A549 (cell line): Measurements from ENCODE around the gene PDCD4. TPM values are rescaled to one million over a fixed set of nuclear protein-coding genes. Genes with fewer than 3 reads are reported as not detected.

Source experiments
- ATAC-seq, 2 experiments: fragments of 200-7000 bp in 1 of 2; fragments of >200 bp in 1 of 2; cut with Nextera tagmentation in 1 of 2; cut with Tn5 transposase in 1 of 2; 3 replicates each; pipeline versions ENCODE4 v1.8.0 to v1.9.1; 2018 to 2020; ENCODE audit warnings: mild to moderate bottlenecking in 1 of 2, moderate library complexity in 1 of 2
- CTCF ChIA-PET: fragments of 300-600 bp; sonication (Branson Sonifier 250); formaldehyde crosslinking; extraction: SDS; loops from one replicate; lab custom pipeline; 2021; ENCODE audit warnings: antibody characterized with exemption, inconsistent platforms; lab: Yijun Ruan, JAX
- POLR2A ChIA-PET: fragments of 350-600 bp; formaldehyde crosslinking; extraction: SDS; loops from one replicate; lab custom pipeline; 2021; ENCODE audit warnings: antibody characterized with exemption, inconsistent platforms; lab: Yijun Ruan, JAX
- DNase-seq, 2 experiments: peaks; one replicate each; pipeline versions ENCODE4 v3.0.0 to v3.0.0-alpha.2; 2011 to 2016; ENCODE audit warnings: low read depth in 1 of 2, low spot score in 1 of 2
- FAIRE-seq: peaks from 2 replicates; lab custom pipeline; 2011; peaks lifted over from hg19 to GRCh38; lab: Jason Lieb, UNC
- H3K27ac ChIP-seq, 2 experiments: fragments of >200 bp; sonication (Bioruptor Twin); formaldehyde crosslinking; 3 replicates each; pipeline ENCODE4 v1.5.1; 2016 to 2017
- H3K4me1 ChIP-seq: fragments of >200 bp; sonication (Bioruptor Twin); formaldehyde crosslinking; 3 replicates; pipeline ENCODE4 v1.6.1; 2016
- H3K4me2 ChIP-seq: fragments of >200 bp; sonication (Bioruptor Twin); formaldehyde crosslinking; 3 replicates; pipeline ENCODE4 v1.6.1; 2016
- H3K4me3 ChIP-seq: fragments of >200 bp; sonication (Bioruptor Twin); formaldehyde crosslinking; 3 replicates; pipeline ENCODE4 v1.5.1; 2016
- H3K9me3 ChIP-seq: fragments of >200 bp; sonication (Bioruptor Twin); formaldehyde crosslinking; 3 replicates; pipeline ENCODE4 v1.6.1; 2016
- CBX8 ChIP-seq: fragments of 200-600 bp; sonication (generic); IDR thresholded peaks from 2 replicates; pipeline ENCODE4 v1.6.1; 2016
- CEBPB ChIP-seq, 2 experiments: fragments of >200 bp in 1 of 2; sonication (Bioruptor Twin) in 1 of 2; formaldehyde crosslinking in 1 of 2; IDR thresholded peaks; 2 replicates each; pipeline ENCODE4 v1.6.1; 2012 to 2016
- E2F6 ChIP-seq: IDR thresholded peaks from 2 replicates; pipeline ENCODE4 v1.6.1; 2012; ENCODE audit warnings: low read depth, borderline replicate concordance
- EHMT2 ChIP-seq: fragments of 200-600 bp; sonication (generic); IDR thresholded peaks from 2 replicates; pipeline ENCODE4 v1.6.1; 2016; ENCODE audit warnings: antibody characterized with exemption, low read depth, mild to moderate bottlenecking, moderate library complexity
- FOSB ChIP-seq: fragments of 250-450 bp; sonication (Bioruptor Pico); IDR thresholded peaks from 2 replicates; pipeline ENCODE4 v1.5.0; 2020; ENCODE audit warnings: mild to moderate bottlenecking, moderate library complexity
- FOSL2 ChIP-seq, 2 experiments: fragments of 450-650 bp in 1 of 2; fragments of >200 bp in 1 of 2; sonication (Bioruptor Twin) in 1 of 2; formaldehyde crosslinking; IDR thresholded peaks; 2 replicates each; pipeline versions ENCODE4 v1.5.0 to v1.6.1; 2016 to 2020; ENCODE audit warnings: mild to moderate bottlenecking in 1 of 2, moderate library complexity in 1 of 2
- FOXS1 ChIP-seq: fragments of 250-450 bp; sonication (Bioruptor Pico); IDR thresholded peaks from 2 replicates; pipeline ENCODE4 v1.5.0; 2020; ENCODE audit warnings: mild to moderate bottlenecking, moderate library complexity
- HES2 ChIP-seq: fragments of >200 bp; sonication (Bioruptor Twin); formaldehyde crosslinking; IDR thresholded peaks from 2 replicates; pipeline ENCODE4 v1.6.1; 2016
- HEYL ChIP-seq: fragments of 250-450 bp; sonication (Bioruptor Pico); IDR thresholded peaks from 2 replicates; pipeline ENCODE4 v1.8.0; 2021; ENCODE audit warnings: mild to moderate bottlenecking, moderate library complexity
- HOXB13 ChIP-seq: fragments of 250-450 bp; sonication (Bioruptor Pico); IDR thresholded peaks from 2 replicates; pipeline ENCODE4 v1.5.0; 2020; ENCODE audit warnings: low read depth, mild to moderate bottlenecking, moderate library complexity
- HOXB5 ChIP-seq: fragments of 250-450 bp; sonication (Bioruptor Pico); IDR thresholded peaks from 2 replicates; pipeline ENCODE4 v1.5.0; 2020; ENCODE audit warnings: mild to moderate bottlenecking, moderate library complexity
- JUNB ChIP-seq: fragments of >200 bp; sonication (Bioruptor Twin); formaldehyde crosslinking; IDR thresholded peaks from 2 replicates; pipeline ENCODE4 v1.6.1; 2016
- PHF8 ChIP-seq: fragments of 200-600 bp; sonication (generic); IDR thresholded peaks from 2 replicates; pipeline ENCODE4 v1.6.1; 2016; ENCODE audit warnings: low read depth, mild to moderate bottlenecking, antibody characterized with exemption, moderate library complexity, borderline replicate concordance
- POLR2A ChIP-seq: IDR thresholded peaks from 2 replicates; pipeline ENCODE4 v1.6.1; 2012; ENCODE audit warnings: mild to moderate bottlenecking, low read length
- POLR2AphosphoS2 ChIP-seq: conservative IDR thresholded peaks from 2 replicates; pipeline ENCODE4 v1.6.1; 2012; ENCODE audit warnings: low read length, improper control_type of control experiment, inconsistent platforms
- RAD21 ChIP-seq, 2 experiments: fragments of >200 bp in 1 of 2; sonication (Bioruptor Twin) in 1 of 2; formaldehyde crosslinking in 1 of 2; IDR thresholded peaks in 1 of 2; conservative IDR thresholded peaks in 1 of 2; 2 replicates in 1 of 2; 3 replicates in 1 of 2; pipeline ENCODE4 v1.6.1; 2012 to 2018; ENCODE audit warnings: inconsistent platforms in 1 of 2
- REST ChIP-seq: fragments of 200-600 bp; sonication (generic); IDR thresholded peaks from 2 replicates; pipeline ENCODE4 v1.6.1; 2016; ENCODE audit warnings: antibody characterized with exemption, mild to moderate bottlenecking, moderate library complexity
- RNF2 ChIP-seq: fragments of 200-600 bp; sonication (generic); IDR thresholded peaks from 2 replicates; pipeline ENCODE4 v1.6.1; 2016; ENCODE audit warnings: low read depth, mild to moderate bottlenecking, antibody characterized with exemption, moderate library complexity, borderline replicate concordance
- SMC3 ChIP-seq: fragments of >200 bp; sonication (Bioruptor Twin); formaldehyde crosslinking; IDR thresholded peaks from 3 replicates; pipeline ENCODE4 v1.6.1; 2018; ENCODE audit warnings: inconsistent platforms
- WGBS: methylation state at CpG from one replicate; pipeline ENCODE4 v1.1.6; 2017; ENCODE audit errors: missing lambda C conversion rate; 5-methylcytosine and 5-hydroxymethylcytosine counted together
- polyA plus RNA-seq, 4 experiments: library from polyadenylated mRNA; depleted of rRNA in 3 of 4; stranded (reverse); fragments of >200 nt; fragmentation: RNase III in 1 of 4; extraction: RNeasy Plus Mini Kit Qiagen cat#74134 plus additional on column Dnase treatment in 1 of 4; gene quantifications; 2 replicates in 3 of 4; 3 replicates in 1 of 4; pipeline ENCODE4 v1.2.3, GENCODE V29; 2011 to 2017
- TF ChIP-seq, protein P1 (sequence below): fragments of 150-350 bp; IDR thresholded peaks from 2 replicates; pipeline ENCODE4 v1.6.1; 2014; ENCODE audit warnings: low read depth, mild to moderate bottlenecking, low read length
- TF ChIP-seq, protein P2 (sequence below): IDR thresholded peaks from 2 replicates; pipeline ENCODE4 v1.6.1; 2012
- TF ChIP-seq, protein P3 (sequence below): fragments of >200 bp; sonication (Bioruptor Twin); formaldehyde crosslinking; IDR thresholded peaks from 3 replicates; pipeline ENCODE4 v1.5.1; 2016

The PDCD4 gene
- polyA plus RNA-seq, 2 of the 4 experiments (the other 2 are of a cell fraction): 42.7 to 71.4 TPM

DNA sequence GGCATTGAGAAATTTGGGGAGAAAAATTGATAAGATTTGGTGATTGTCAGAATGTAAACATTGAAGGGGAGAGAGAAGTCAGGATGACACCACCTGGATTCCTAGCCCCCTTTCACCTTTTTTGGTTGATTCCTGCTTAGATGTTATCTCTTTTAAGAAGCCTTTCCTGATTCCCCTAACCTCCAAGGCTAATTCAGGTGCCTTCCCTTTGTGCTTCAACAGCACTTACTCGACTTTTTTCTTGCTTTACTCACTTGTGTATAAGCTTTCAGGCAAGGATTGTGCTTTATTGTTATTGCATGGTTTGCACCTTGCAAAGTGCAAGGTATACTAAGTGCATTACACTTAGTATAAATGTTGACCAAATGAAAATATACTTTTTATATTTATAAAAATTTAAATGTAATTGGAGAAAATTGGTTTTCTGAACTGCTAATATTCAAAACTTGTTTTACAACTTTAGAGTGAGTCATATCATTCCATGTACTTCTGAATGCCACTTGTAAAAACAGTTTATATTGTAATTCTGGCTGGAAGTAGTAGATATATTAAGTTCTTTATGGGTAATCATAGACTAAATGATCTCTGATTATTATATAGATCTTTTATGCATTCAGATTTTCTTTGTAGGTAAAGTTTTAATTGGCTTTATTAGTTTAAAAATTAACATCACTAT is 60.9 kb downstream of the PDCD4 start:
- POLR2A ChIA-PET: no interaction called here
- H3K4me2 ChIP-seq: no peak overlapping the region
- no peak for ATAC-seq

DNA sequence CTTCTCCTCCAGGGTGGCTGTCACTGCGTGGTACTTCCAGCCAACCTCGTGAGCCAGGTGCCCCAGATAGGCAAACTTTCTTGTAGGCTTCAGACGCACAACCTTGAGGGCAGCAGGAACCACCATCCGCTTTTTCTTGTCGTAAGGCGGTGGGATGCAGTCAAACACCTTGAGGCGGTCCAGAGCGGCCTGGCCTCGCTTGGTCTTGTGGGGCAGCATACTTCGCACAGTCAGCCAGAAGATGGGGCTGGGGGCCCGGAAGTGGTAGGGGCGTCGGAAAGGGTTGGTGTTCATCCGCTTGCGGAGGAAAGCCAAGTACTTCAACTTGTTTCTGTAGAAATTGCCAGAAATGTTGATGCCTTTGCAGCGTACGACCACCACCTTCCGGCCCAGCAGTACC is 65.0 kb downstream of the PDCD4 start:
- ATAC-seq: no peak
- 93% methylated on average over 18 of the region's 18 CpGs for WGBS
- DNase-seq: no peak
- POLR2A ChIA-PET: no interaction called here
- peaks cover 3% of the 10 kb centered on the region; the same call in 1 of the 3 replicates for H3K4me1 ChIP-seq
- H3K4me2 ChIP-seq: no peak overlapping the region
- no peak overlapping the region for H3K4me3 ChIP-seq
- FAIRE-seq: no peak
- H3K27ac ChIP-seq: no peak overlapping the region
- no peaks in the 10 kb centered on the region for H3K9me3 ChIP-seq
- CTCF ChIA-PET: no interaction called here
- TF ChIP-seq FOSB (CRISPR knock-in tag): no peak
- no peak for TF ChIP-seq HEYL (CRISPR knock-in tag)
- no peak for TF ChIP-seq E2F6
- no peak for TF ChIP-seq RNF2
- no peak for TF ChIP-seq HES2
- no peak for TF ChIP-seq CEBPB (IDR thresholded peaks at IDR 0.05)
- no peak for TF ChIP-seq PHF8
- TF ChIP-seq HOXB13 (CRISPR knock-in tag): no peak
- TF ChIP-seq, protein P1, sequence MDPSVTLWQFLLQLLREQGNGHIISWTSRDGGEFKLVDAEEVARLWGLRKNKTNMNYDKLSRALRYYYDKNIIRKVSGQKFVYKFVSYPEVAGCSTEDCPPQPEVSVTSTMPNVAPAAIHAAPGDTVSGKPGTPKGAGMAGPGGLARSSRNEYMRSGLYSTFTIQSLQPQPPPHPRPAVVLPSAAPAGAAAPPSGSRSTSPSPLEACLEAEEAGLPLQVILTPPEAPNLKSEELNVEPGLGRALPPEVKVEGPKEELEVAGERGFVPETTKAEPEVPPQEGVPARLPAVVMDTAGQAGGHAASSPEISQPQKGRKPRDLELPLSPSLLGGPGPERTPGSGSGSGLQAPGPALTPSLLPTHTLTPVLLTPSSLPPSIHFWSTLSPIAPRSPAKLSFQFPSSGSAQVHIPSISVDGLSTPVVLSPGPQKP: no peak
- TF ChIP-seq JUNB: no peak
- no peak for TF ChIP-seq RAD21 (conservative IDR thresholded peaks at IDR 0.05 in 1 of 2, IDR thresholded peaks at IDR 0.05 in 1 of 2)

More for the DNA sequence above, 60.9 kb downstream of the PDCD4 start:
- H3K4me1 ChIP-seq: peaks cover 3% of the 10 kb centered on the region; the same call in 1 of the 3 replicates
- no peak for DNase-seq
- WGBS: 34% methylated on average over 1 of the region's 1 CpG
- TF ChIP-seq FOSL2 (IDR thresholded peaks at IDR 0.05): no peak
- no peak for TF ChIP-seq FOSL2 (CRISPR knock-in tag; IDR thresholded peaks at IDR 0.05)
- TF ChIP-seq RNF2: no peak
- TF ChIP-seq SMC3: no peak
- no peak for TF ChIP-seq RAD21 (conservative IDR thresholded peaks at IDR 0.05 in 1 of 2, IDR thresholded peaks at IDR 0.05 in 1 of 2)
- TF ChIP-seq POLR2AphosphoS2: no peak
- TF ChIP-seq POLR2A: no peak
- TF ChIP-seq REST: no peak
- no peak for TF ChIP-seq FOXS1 (CRISPR knock-in tag)
- TF ChIP-seq HOXB13 (CRISPR knock-in tag): no peak
- no peak for TF ChIP-seq CBX8
- TF ChIP-seq, protein P2, sequence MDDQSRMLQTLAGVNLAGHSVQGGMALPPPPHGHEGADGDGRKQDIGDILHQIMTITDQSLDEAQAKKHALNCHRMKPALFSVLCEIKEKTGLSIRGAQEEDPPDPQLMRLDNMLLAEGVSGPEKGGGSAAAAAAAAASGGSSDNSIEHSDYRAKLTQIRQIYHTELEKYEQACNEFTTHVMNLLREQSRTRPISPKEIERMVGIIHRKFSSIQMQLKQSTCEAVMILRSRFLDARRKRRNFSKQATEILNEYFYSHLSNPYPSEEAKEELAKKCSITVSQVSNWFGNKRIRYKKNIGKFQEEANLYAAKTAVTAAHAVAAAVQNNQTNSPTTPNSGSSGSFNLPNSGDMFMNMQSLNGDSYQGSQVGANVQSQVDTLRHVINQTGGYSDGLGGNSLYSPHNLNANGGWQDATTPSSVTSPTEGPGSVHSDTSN: no peak
- TF ChIP-seq HOXB5 (CRISPR knock-in tag): no peak
- TF ChIP-seq EHMT2: no peak
- no peak for TF ChIP-seq CEBPB (IDR thresholded peaks at IDR 0.05)
- TF ChIP-seq, protein P3, sequence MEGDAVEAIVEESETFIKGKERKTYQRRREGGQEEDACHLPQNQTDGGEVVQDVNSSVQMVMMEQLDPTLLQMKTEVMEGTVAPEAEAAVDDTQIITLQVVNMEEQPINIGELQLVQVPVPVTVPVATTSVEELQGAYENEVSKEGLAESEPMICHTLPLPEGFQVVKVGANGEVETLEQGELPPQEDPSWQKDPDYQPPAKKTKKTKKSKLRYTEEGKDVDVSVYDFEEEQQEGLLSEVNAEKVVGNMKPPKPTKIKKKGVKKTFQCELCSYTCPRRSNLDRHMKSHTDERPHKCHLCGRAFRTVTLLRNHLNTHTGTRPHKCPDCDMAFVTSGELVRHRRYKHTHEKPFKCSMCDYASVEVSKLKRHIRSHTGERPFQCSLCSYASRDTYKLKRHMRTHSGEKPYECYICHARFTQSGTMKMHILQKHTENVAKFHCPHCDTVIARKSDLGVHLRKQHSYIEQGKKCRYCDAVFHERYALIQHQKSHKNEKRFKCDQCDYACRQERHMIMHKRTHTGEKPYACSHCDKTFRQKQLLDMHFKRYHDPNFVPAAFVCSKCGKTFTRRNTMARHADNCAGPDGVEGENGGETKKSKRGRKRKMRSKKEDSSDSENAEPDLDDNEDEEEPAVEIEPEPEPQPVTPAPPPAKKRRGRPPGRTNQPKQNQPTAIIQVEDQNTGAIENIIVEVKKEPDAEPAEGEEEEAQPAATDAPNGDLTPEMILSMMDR: no peak
- no peaks in the 10 kb centered on the region for H3K9me3 ChIP-seq
- no peak overlapping the region for H3K27ac ChIP-seq
- H3K4me3 ChIP-seq: no peak overlapping the region
- CTCF ChIA-PET: no interaction called here
- no peak for FAIRE-seq
